Fibroblast of mammary gland (primary cell): ENCODE measurements around the gene ATXN1L.

Source experiments
- DNase-seq: peaks from one replicate; pipeline ENCODE4 v3.0.0-alpha.2; 2010; ENCODE audit warnings: low read depth
- H3K4me3 ChIP-seq: 2 replicates; pipeline ENCODE4 v1.5.1; 2011; ENCODE audit warnings: low read depth, mild to moderate bottlenecking, low read length, moderate library complexity; ENCODE audit not compliant: control insufficient read depth
- TF ChIP-seq, protein P1 (sequence below): conservative IDR thresholded peaks from 2 replicates; pipeline ENCODE4 v1.5.1; 2011; ENCODE audit warnings: low read depth, low read length, inconsistent platforms; ENCODE audit not compliant: control insufficient read depth, insufficient read depth

Gene ATXN1L

DNA sequence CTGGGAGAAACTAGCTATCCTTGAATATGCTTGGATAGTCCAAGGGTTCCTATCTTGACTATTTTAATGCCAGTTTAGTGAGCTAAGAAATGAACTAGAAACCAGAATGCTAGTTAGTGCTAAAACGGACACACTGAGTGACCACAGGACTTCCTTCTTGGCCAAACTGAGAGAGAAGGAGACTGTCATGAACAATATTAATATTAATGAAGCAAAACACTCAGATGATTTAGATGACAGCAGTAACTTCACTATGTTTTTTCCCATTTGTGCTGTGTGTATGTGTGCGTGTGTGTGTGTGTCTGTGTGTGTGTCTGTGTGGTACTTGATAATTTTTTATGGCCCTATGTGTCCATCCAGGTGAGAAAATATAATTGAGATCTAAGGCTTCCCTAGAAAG is 2.2 kb upstream of the ATXN1L start:
- TF ChIP-seq, protein P1, sequence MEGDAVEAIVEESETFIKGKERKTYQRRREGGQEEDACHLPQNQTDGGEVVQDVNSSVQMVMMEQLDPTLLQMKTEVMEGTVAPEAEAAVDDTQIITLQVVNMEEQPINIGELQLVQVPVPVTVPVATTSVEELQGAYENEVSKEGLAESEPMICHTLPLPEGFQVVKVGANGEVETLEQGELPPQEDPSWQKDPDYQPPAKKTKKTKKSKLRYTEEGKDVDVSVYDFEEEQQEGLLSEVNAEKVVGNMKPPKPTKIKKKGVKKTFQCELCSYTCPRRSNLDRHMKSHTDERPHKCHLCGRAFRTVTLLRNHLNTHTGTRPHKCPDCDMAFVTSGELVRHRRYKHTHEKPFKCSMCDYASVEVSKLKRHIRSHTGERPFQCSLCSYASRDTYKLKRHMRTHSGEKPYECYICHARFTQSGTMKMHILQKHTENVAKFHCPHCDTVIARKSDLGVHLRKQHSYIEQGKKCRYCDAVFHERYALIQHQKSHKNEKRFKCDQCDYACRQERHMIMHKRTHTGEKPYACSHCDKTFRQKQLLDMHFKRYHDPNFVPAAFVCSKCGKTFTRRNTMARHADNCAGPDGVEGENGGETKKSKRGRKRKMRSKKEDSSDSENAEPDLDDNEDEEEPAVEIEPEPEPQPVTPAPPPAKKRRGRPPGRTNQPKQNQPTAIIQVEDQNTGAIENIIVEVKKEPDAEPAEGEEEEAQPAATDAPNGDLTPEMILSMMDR = no peak
- no peak overlapping the region for H3K4me3 ChIP-seq
- no peak for DNase-seq

GRCh38 chr16:71846431-71846830 is 655 bp downstream of the ATXN1L start:
- DNase-seq = peak; percentile 21
- TF ChIP-seq, protein P1 = no peak
- peak overlapping the region; percentile 97 for H3K4me3 ChIP-seq

DNA sequence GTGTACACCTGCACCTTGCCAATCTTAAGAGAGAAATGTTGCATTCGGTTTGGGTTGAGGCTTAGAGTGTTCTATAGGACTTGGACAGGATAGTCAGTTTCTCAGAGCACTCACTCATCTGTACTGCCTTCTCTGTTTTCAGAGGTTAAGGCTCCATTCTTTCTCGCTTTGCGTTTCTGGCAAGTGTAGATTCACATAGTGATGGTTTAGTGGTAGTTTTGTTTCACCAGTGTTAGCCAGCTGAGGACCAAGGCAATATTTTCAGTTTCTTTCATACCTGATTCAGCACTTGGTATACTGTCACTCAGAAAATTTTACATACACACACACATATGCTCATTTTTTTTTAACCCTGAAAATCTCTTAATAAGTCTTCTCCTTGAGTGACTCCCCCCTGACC is 1.3 kb downstream of the ATXN1L start:
- no peak for DNase-seq
- TF ChIP-seq, protein P1 = no peak
- peak overlapping the region; percentile 97 for H3K4me3 ChIP-seq

DNA sequence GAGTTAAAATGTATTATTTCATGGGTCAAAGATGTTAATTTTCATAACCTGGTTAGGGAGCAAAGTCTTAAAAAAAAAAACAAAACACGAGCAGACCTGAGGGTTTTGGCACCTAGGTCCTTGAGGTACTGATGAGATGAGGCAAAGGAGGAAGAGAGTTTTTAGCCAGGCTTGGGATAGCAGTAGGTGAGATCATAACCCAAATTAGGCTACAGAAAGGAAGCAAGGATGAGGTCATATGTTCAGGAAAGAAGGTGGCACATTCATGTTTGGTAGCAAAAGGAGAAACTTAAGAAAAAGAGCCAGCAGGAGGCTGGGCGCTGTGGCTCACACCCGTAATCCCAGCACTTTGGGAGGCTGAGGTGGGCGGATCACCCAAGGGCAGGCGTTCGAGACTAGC is 2.8 kb downstream of the ATXN1L start:
- no peak for DNase-seq
- no peak overlapping the region for H3K4me3 ChIP-seq
- TF ChIP-seq, protein P1 = no peak

DNA sequence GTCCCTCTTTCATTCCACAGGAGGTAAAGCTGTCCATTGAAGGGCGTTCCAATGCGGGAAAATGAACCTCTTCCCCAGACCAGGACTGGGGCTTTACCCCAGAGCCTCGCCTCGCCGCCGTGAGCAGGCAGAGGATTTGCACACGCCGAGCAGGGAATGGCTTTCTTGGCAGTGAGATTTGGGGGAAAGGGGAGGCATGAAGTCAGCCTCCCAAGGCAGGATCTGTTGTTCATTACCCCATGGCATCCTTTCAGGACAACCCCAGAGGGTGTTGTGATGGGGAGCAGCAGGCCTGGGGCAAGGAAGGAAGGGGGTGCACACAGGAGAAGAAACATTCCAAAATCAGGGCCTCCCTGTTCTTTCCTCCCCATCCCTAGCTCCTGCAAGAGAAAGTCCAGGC is 6.0 kb downstream of the ATXN1L start:
- peak; percentile 44 for DNase-seq

GRCh38 chr16:71852158-71852557 is 6.4 kb downstream of the ATXN1L start:
- TF ChIP-seq, protein P1 = no peak
- no peak overlapping the region for H3K4me3 ChIP-seq
- DNase-seq = no peak

More for the DNA sequence above, 6.0 kb downstream of the ATXN1L start:
- TF ChIP-seq, protein P1 = no peak
- H3K4me3 ChIP-seq = no peak overlapping the region

GRCh38 chr16:71852561-71852960 is 6.8 kb downstream of the ATXN1L start:
- TF ChIP-seq, protein P1 = no peak

More at GRCh38 chr16:71852561-71852960, 6.8 kb downstream of the ATXN1L start:
- no peak for DNase-seq
- no peak overlapping the region for H3K4me3 ChIP-seq
